GM13977 (cell line): ENCODE data around the gene LCE3E.

Source experiments
- DNase-seq: peaks from one replicate; pipeline ENCODE4 v3.0.0; 2012; ENCODE audit warnings: low spot score
- in situ Hi-C: fragments of 300-500 bp; cut with MboI; formaldehyde crosslinking; loops from one replicate; pipeline ENCODE4 v1.12.0; 2022; ENCODE audit warnings: low sequenced_read_pairs, low pct_unique_long_range_greater_than_20kb, mixed read lengths, inconsistent platforms; ENCODE audit not compliant: unreplicated experiment
- TF ChIP-seq, protein P1 (sequence below): IDR thresholded peaks from 2 replicates; pipeline ENCODE4 v1.5.1; 2012; ENCODE audit warnings: mild to moderate bottlenecking, control low read depth; ENCODE audit not compliant: insufficient read depth; ENCODE audit errors: extremely low read depth, missing control alignments

LCE3E gene

DNA sequence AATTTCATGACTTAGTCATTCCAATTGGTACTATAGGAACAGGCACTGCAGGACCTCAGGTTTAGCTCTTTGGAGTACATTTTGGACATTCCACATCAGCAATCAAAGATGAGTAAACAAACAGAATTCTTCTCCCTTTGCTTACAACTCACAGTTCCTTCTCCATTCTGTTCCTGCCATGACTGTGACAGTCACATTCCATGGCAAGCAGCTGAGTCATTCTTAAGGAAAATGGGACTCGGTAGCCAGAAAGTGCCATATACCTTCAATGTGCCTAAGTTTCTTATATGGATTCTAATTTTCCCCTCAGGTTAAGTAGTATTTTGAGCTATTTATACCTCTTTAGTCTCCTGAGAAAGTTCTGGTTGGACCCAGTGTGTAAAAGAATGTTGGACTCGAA, 26.7 kb downstream of the LCE3E start:
- in situ Hi-C loops = no loop called here
- DNase-seq = no peak
- TF ChIP-seq, protein P1, sequence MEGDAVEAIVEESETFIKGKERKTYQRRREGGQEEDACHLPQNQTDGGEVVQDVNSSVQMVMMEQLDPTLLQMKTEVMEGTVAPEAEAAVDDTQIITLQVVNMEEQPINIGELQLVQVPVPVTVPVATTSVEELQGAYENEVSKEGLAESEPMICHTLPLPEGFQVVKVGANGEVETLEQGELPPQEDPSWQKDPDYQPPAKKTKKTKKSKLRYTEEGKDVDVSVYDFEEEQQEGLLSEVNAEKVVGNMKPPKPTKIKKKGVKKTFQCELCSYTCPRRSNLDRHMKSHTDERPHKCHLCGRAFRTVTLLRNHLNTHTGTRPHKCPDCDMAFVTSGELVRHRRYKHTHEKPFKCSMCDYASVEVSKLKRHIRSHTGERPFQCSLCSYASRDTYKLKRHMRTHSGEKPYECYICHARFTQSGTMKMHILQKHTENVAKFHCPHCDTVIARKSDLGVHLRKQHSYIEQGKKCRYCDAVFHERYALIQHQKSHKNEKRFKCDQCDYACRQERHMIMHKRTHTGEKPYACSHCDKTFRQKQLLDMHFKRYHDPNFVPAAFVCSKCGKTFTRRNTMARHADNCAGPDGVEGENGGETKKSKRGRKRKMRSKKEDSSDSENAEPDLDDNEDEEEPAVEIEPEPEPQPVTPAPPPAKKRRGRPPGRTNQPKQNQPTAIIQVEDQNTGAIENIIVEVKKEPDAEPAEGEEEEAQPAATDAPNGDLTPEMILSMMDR = no peak

DNA sequence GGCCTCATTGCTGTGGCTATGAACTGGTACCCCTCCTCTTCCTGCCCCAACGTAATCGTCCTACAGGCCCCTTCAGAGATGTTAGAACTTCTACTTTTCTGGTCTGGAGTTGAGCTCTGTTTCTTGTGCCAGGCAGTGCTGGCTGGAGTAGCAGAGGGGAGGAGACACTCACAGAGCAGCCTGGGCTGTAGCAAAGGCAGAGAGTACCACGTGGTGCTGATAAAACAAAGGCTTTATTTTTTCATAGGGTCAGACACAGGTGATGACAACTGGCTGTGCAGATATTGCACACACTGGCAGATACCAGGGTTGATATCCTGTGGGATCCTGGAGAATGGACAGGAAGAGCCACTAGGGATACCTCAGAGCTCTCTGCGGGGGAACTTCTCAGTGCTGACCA, 29.1 kb downstream of the LCE3E start:
- TF ChIP-seq, protein P1 = no peak
- in situ Hi-C loops = no loop called here
- DNase-seq = no peak

DNA sequence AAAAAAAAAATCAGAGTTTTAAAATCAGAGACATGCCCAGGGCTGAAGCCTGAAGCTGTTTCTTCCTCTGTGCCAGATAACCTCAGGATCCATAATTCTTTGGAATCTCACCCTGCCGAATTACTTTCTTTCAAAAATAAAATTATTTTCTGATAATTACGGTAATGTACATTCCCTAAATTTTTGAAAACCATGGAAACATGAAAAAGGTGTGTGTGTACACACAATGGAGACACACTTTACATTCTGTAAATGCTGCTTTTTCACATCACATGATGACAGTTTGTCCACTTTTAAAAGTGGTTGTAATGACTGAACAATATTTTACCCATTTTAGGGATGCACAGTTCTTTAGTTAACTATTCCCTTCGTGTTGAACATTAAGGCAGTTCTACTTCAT, 30.8 kb downstream of the LCE3E start:
- TF ChIP-seq, protein P1 = no peak
- in situ Hi-C loops = no loop called here

DNA sequence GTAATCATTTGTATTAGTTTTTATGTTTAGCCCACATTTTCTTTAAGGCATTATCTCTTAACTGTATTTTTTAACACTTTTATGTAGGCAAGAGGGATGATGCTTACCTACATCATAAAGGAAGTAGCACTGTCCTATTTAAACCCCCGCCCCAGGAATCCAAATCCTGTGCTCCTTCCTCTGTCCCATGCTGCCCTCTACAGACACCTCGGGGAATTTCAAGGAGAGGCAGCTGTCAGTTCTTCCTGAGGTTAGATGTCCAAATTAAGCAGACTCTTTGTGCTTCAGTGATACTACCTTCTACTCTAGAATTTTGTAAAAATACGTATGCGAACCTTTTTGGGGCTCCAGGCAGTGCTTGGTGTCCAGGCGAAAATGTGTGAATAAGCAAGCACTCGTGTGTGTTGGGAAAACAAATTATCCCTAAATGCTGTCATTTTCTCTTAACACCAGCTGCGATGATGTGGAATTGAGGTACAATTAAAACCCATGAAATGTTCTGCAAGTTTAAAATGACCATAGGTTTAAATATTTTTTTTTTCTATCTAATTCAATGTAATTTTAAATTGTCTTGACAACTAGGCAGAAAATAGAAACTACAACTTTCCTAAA, 33.1 kb downstream of the LCE3E start:
- no peak for DNase-seq
- TF ChIP-seq, protein P1 = peak; percentile 70
- in situ Hi-C loops = no loop called here

More for the DNA sequence above, 30.8 kb downstream of the LCE3E start:
- no peak for DNase-seq

DNA sequence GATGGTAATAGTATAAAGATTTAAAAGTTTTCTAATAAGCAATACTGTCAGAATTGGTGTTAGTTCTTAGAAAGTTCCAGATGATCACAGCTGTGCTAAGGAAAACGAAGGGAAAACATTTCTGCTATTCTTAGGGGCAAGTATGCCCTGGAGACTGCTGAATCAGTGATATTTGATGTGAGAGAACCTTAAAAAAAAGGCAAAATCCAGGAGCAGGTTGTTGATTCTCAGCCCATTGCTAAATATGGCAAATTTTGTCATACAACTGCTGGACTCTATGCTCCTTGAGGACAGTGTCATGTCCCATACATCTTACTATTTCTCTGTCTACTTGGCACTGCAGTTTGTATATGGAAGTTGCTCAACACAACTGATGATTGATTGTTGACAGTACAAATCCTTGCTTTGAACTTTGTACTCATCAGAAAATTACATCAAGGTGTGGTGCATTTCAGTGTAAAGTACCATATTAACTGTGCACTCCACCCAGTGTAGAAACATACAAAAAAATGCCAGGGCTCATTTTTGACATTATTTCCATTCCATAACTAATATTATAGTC, 41.4 kb downstream of the LCE3E start:
- in situ Hi-C loops = no loop called here

DNA sequence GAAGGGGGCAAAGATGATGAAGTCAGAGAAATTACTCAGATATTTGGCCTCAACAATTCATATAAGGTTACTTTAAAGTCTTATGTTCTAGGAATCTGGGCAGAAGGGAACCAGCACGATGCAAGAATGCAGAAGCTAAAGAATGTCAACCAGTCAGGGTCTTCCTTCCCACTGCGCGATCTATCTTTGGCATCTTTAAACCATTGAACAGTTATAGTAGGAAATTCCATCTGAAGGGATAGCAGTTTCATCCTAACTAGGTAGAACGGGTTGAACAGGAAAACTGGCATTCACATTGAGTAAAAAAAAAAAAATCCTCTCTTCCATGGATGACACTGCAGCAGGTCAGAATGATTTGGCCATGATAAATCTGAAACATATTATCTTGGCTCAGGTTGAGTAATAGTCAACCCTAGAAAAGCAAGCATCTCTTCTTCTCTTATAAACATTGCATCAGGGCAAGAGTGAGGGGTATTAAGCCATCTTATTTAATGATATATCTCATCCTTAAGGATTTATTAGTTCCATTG, 46.0 kb downstream of the LCE3E start:
- in situ Hi-C loops = no loop called here
- TF ChIP-seq, protein P1 = no peak
- DNase-seq = no peak

More for the DNA sequence above, 41.4 kb downstream of the LCE3E start:
- TF ChIP-seq, protein P1 = no peak
- DNase-seq = no peak
